ENCODE data around the gene ING4.

The ING4 gene

DNA sequence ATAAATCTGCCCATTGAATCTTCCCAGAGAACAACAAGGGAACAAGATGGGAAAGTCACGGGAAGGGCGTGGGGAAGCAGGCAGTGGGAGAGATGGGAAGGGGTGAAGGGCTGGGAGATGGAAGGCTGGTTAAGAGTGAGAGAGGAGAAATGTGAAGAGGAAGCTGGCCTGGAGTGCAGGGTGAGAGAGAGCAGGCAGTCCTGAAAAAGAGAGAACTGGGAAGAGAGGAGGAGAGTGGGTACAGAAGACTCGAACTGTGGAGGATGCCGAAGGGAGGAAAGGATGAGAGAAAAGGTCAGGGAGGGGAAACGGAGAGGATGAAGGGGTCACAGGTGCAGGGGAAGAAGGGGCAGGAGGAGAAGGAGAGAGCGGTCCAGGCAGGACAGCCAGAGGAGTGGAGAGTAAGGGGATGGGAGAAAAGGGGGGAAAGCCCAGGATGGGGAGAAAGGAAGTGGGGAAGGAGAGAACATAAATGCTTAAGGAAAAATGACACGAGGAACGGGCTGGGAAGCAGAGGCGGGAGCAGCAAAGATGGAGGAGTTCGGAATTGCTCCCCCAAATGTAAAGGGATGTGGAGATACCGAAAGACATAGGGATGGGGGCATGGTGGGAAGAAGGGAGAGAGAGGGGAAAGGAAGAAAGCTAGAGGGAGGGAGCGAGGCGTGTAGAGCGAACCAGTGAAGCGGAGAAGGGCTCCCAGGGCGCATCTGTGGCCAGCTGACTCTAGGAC, 36.5 kb upstream of the ING4 start:
- Histone ChIP-seq H3K36me3 (no peaks in the 10 kb centered on the region), H3K4me1 (peaks cover 61 to 77% (median 72%) of the 10 kb centered on the region in 10 experiments), H3K9ac (peak overlapping the region in 9 of 11 experiments; percentile 27 to 77 (median 67); a peak in 12 of 22 replicates), H4K20me1 (peaks cover 0 to 26% (median 4%) of the 10 kb centered on the region in 11 experiments; a peak in 11 of 22 replicates), H3K9me3 (replicated peaks in 1 of 11) (no peaks in the 10 kb centered on the region), H3K4me2 (peak overlapping the region; percentile 90 to 99 (median 97)), H3K27me3 (peaks cover 0 to 48% (median 18%) of the 10 kb centered on the region in 11 experiments; a peak in 16 of 22 replicates), H3K4me3 (peak overlapping the region; percentile 50 to 74 (median 63)), H3K27ac (peak overlapping the region in 3 of 11 experiments; percentile 9 to 45 (median 39); a peak in 2 of 22 replicates)
- TF ChIP-seq Cebpa-rat (IDR thresholded peaks at IDR 0.05) = no peak

DNA sequence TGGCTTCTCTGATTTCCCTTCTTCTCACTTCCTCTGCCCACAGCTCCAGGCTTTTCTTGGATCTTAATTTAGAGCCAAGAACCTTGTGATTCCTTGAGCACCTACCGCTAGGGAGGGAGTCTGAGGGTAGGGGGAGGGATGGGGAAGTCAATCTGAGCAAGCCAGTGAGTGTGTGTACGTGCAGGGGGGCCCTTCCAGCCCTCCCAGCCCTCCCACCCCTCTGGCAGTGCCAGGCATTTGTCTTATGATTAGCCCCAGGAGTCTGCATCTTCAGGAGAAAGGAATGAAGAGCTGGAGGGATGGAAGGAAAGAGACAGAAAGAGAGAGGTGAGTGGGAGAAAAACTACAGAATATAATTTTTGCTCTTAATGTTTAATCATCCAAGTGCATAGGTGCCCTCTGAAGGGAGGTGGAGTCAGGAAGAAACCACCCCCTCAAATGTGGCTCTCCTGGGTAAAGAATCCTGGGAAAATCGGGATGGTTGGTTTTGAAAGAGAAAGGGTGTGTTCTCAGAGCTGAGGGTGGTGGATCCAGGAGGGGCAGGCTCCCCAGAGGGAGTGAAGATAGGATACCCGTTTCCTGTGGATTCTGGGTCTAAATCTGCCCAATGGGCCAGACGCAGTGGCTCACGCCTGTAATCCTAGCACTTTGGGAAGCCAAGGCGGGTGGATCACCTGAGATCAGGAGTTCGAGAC, 35.6 kb upstream of the ING4 start:
- Histone ChIP-seq H3K27ac (peak overlapping the region in 4 of 11 experiments; percentile 59 to 74 (median 70); a peak in 8 of 22 replicates), H3K4me1 (peaks cover 67 to 80% (median 75%) of the 10 kb centered on the region in 10 experiments), H3K27me3 (peaks cover 0 to 39% (median 18%) of the 10 kb centered on the region in 11 experiments; a peak in 16 of 22 replicates), H3K9me3 (replicated peaks in 1 of 11) (no peaks in the 10 kb centered on the region), H4K20me1 (peaks cover 0 to 26% (median 4%) of the 10 kb centered on the region in 11 experiments; a peak in 11 of 22 replicates), H3K36me3 (no peaks in the 10 kb centered on the region), H3K9ac (peak overlapping the region in 6 of 11 experiments; percentile 6 to 66 (median 60); a peak in 9 of 22 replicates), H3K4me3 (peak overlapping the region in 1 of 10 experiments; percentile 15; a peak in 3 of 20 replicates), H3K4me2 (peak overlapping the region; percentile 71 to 99 (median 97))
- TF ChIP-seq Cebpa-rat (IDR thresholded peaks at IDR 0.05) = no peak

DNA sequence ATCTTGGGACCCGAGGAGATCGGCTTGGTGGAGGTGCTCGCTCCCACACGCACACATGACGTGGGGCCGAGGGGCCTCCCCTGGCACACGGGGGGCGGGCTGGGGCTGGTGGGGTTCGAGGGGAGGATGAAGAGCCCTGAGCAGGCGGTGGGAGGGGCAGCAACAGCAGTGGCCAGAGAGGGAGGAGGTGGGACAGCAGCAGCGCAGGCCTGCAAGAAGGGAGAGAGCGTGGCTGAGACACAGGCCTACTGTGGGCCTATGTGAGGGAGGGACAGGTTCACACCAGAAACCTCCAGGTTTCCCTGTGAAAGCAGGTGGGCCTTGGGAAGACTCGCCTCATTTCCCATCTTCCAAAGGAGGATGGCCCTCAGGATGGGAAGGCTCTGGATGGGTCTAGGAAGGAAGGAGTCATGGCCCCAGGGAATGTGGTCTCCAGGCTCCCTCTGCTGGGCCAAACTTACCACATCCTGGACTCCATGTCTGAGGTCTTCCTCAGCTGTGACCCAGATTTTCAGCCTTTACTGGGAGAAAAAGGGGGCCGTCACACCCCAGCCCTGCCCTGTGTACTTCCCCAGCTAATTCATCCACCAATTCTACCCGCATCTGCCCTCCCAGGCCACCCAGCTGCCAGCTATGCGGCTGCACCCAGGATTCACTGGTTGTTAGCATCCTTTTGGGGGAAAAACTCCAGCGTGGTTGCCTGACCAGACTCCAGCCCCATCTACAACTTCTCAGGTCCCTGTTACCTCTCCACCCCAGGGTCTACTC, 34.8 kb upstream of the ING4 start:
- no peak for TF ChIP-seq Cebpa-rat (IDR thresholded peaks at IDR 0.05)
- H3K9me3 ChIP-seq (replicated peaks in 1 of 11) = no peaks in the 10 kb centered on the region
- peak overlapping the region in 7 of 11 experiments; percentile 21 to 66 (median 59); a peak in 11 of 22 replicates for H3K9ac ChIP-seq
- H3K27ac ChIP-seq = peak overlapping the region in 6 of 11 experiments; percentile 53 to 74 (median 64); a peak in 12 of 22 replicates
- peaks cover 0 to 36% (median 18%) of the 10 kb centered on the region in 11 experiments; a peak in 16 of 22 replicates for H3K27me3 ChIP-seq
- peaks cover 67 to 85% (median 75%) of the 10 kb centered on the region in 10 experiments for H3K4me1 ChIP-seq
- H4K20me1 ChIP-seq = peaks cover 0 to 26% (median 4%) of the 10 kb centered on the region in 11 experiments; a peak in 11 of 22 replicates
- H3K4me2 ChIP-seq = peak overlapping the region; percentile 71 to 99 (median 93)
- no peaks in the 10 kb centered on the region for H3K36me3 ChIP-seq
- peak overlapping the region in 2 of 10 experiments; percentile 29 to 31; a peak in 4 of 20 replicates for H3K4me3 ChIP-seq

DNA sequence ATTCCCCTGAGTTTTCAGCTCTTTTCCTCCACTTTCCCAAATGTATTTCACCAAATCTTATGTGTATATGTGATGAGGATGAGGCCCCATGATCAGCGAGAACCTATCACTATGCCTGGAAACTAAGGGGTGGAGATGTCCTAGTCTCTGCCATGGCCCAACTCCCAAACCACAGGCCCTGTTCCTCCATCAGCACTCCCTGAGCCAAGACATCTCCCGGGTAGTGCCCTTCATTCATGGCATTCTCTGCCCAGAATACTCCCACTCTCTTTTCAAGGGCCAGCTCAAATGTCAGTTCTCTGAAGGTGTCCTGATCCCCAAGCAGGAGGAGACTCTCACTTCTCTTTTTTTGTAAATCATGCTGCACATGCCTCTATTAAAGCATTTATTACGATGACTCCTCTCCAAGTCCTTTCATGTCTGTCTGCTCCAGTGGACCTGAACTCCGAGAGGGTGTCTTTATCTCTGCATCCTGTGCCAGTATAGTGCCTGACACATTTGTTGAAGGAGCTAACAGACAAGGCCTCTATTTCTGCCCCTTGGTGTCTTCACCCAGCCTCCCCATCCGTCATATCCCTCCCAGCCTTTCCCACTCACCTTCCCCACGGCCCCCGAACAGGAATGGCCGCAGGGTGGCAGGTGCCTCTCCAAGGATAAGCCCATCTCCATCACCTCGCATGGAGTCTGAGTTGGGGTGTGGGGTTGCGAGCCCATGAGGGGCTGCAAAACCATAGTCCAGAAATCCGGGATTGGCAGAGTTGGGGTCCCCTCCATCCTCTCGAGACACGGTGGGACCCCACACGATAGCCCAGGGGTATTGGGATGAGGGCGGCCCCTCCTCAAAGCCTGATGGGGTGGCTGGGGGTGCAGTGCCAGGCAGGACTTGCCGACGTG, 34.0 kb upstream of the ING4 start:
- H3K4me1 ChIP-seq = peaks cover 67 to 93% (median 83%) of the 10 kb centered on the region in 10 experiments
- peak overlapping the region; percentile 71 to 99 (median 93) for H3K4me2 ChIP-seq
- H4K20me1 ChIP-seq = peaks cover 0 to 26% (median 4%) of the 10 kb centered on the region in 11 experiments; a peak in 11 of 22 replicates
- peaks cover 0 to 34% (median 13%) of the 10 kb centered on the region in 11 experiments; a peak in 16 of 22 replicates for H3K27me3 ChIP-seq
- H3K9me3 ChIP-seq (replicated peaks in 1 of 11) = no peaks in the 10 kb centered on the region
- H3K9ac ChIP-seq = peak overlapping the region in 7 of 11 experiments; percentile 21 to 66 (median 59); a peak in 12 of 22 replicates
- peak overlapping the region in 7 of 11 experiments; percentile 27 to 74 (median 59); a peak in 12 of 22 replicates for H3K27ac ChIP-seq
- 0 out of 22 replicates have a peak, but pooled peaks cover 0 to 6% (median 0%) of the 10 kb centered on the region in 11 experiments for H3K36me3 ChIP-seq
- no peak for TF ChIP-seq Cebpa-rat (IDR thresholded peaks at IDR 0.05)
- peak overlapping the region in 3 of 10 experiments; percentile 29 to 40 (median 31); a peak in 3 of 20 replicates for H3K4me3 ChIP-seq

DNA sequence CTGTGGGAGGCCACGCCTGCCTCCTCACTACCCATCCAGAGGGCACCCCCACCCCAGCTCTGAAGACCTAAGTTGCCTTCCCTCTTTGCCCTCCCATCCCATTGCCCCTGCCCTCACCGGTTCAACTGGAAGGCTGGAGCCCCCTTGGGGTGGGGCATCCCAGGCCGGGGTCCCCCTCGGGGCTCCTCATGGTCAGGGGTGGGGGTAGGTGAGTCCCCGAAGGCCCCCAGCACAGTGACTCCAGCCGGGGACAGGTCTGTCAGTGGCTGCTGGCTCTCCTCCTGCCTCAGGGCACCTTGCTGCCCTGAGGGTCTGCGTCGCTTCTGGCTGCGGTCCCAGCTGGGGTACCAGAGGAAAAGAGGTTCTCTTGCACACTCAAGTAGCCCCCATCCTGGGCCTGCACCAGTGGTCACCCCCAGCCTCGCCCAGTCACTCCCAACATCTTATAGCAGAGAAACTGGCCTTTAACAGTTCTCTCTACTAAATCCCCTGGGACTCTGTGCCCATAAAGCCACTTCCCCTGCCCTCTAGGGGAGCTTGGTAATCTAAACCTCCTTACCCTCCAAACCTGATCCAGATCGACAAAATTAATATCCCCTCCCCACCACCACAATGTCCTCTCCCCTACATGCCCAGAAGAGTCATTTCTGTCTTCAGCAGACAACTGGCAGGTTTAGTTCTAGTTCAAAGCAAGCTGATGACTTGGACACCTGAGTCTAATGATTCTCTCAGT, 32.6 kb upstream of the ING4 start:
- Histone ChIP-seq H3K9ac (peak overlapping the region in 9 of 11 experiments; percentile 8 to 51 (median 32); a peak in 11 of 22 replicates), H3K4me3 (peak overlapping the region in 2 of 10 experiments; percentile 18 to 22; a peak in 3 of 20 replicates), H4K20me1 (peaks cover 0 to 26% (median 4%) of the 10 kb centered on the region in 11 experiments; a peak in 11 of 22 replicates), H3K4me1 (peaks cover 73 to 99% (median 89%) of the 10 kb centered on the region in 10 experiments), H3K4me2 (peak overlapping the region; percentile 71 to 99 (median 93)), H3K27me3 (peaks cover 0 to 19% (median 0%) of the 10 kb centered on the region in 11 experiments; a peak in 8 of 22 replicates), H3K9me3 (replicated peaks in 1 of 11) (no peaks in the 10 kb centered on the region), H3K36me3 (0 out of 22 replicates have a peak, but pooled peaks cover 0 to 6% (median 0%) of the 10 kb centered on the region in 11 experiments), H3K27ac (peak overlapping the region in 6 of 11 experiments; percentile 11 to 57 (median 24); a peak in 8 of 22 replicates)
- no peak for TF ChIP-seq Cebpa-rat (IDR thresholded peaks at IDR 0.05)

DNA sequence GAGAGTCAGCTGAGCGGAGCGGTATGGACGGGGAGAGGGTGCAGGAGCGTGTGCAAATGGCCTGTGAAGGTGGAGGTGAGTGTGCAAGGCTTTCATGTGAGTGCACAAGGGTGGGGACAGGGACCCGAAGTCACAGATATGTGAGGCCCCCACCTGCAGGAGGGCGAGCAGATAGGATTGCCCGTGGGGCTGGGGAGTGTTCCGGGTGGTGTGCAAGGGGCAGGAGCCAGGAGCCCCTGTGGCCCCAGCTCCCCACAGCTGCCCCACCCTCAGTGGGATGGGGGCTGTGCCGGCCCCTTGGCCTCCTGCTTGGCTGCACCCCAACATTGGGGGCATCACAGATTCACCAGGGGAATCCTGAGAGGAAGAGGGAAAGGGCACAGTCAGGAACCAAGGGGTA, 31.8 kb upstream of the ING4 start:
- Histone ChIP-seq H3K4me2 (peak overlapping the region; percentile 71 to 99 (median 93)), H3K9me3 (replicated peaks in 1 of 11) (no peaks in the 10 kb centered on the region), H4K20me1 (peaks cover 0 to 26% (median 4%) of the 10 kb centered on the region in 11 experiments; a peak in 11 of 22 replicates), H3K4me3 (peak overlapping the region in 1 of 10 experiments; percentile 18; a peak in 1 of 20 replicates), H3K27me3 (peaks cover 0 to 11% (median 0%) of the 10 kb centered on the region in 11 experiments; a peak in 8 of 22 replicates), H3K4me1 (peaks cover 73 to 100% (median 89%) of the 10 kb centered on the region in 10 experiments), H3K9ac (peak overlapping the region in 4 of 11 experiments; percentile 15 to 51 (median 38); a peak in 5 of 22 replicates), H3K27ac (peak overlapping the region in 6 of 11 experiments; percentile 11 to 57 (median 24); a peak in 7 of 22 replicates), H3K36me3 (0 out of 22 replicates have a peak, but pooled peaks cover 0 to 6% (median 0%) of the 10 kb centered on the region in 11 experiments)
- no peak for TF ChIP-seq Cebpa-rat (IDR thresholded peaks at IDR 0.05)

All from BLaER1 treated with 17β-estradiol and CSF1 and Interleukin-3, amounts not matched to agents 10 nM and 100 nM (cell line).